IPS DF 4.7 (cell line): ENCODE measurements around the gene TRPM5.

ENCODE experiments used
- DNase-seq: peaks from one replicate; pipeline ENCODE4 v3.0.0-alpha.2; 2013; ENCODE audit warnings: low spot score; ENCODE audit errors: extremely low read depth

The TRPM5 gene

GRCh38 chr11:2421996-2422395 is 22.3 kb downstream of the TRPM5 start:
- no peak for DNase-seq

- no peak for DNase-seq
Observed at GRCh38 chr11:2421226-2421994, 22.9 kb downstream of the TRPM5 start.

- peak; percentile 44 for DNase-seq
Observed at GRCh38 chr11:2420502-2421225, 23.6 kb downstream of the TRPM5 start.

GRCh38 chr11:2419638-2420501 is 24.4 kb downstream of the TRPM5 start:
- DNase-seq: peak; percentile 30

GRCh38 chr11:2418693-2419360 is 25.5 kb downstream of the TRPM5 start:
- DNase-seq: no peak

GRCh38 chr11:2417856-2418692 is 26.2 kb downstream of the TRPM5 start:
- no peak for DNase-seq

- no peak for DNase-seq
Observed at GRCh38 chr11:2416765-2417164, 27.5 kb downstream of the TRPM5 start.

- DNase-seq: no peak
Observed at GRCh38 chr11:2415601-2416380, 28.5 kb downstream of the TRPM5 start.

- DNase-seq: no peak
Observed at GRCh38 chr11:2415171-2415570, 29.1 kb downstream of the TRPM5 start.

GRCh38 chr11:2414616-2415015 is 29.7 kb downstream of the TRPM5 start:
- no peak for DNase-seq

- DNase-seq: no peak
Observed at GRCh38 chr11:2413742-2414579, 30.4 kb downstream of the TRPM5 start.

GRCh38 chr11:2412323-2412722 is 32.0 kb downstream of the TRPM5 start:
- no peak for DNase-seq

- no peak for DNase-seq
Observed at GRCh38 chr11:2411446-2412305, 32.6 kb downstream of the TRPM5 start.

- no peak for DNase-seq
Observed at GRCh38 chr11:2410616-2411015, 33.7 kb downstream of the TRPM5 start.

- DNase-seq: no peak
Observed at GRCh38 chr11:2409611-2410468, 34.5 kb downstream of the TRPM5 start.

- DNase-seq: no peak
Observed at GRCh38 chr11:2409126-2409525, 35.2 kb downstream of the TRPM5 start.

- DNase-seq: no peak
Observed at GRCh38 chr11:2408671-2409070, 35.6 kb downstream of the TRPM5 start.
